Measurements from ENCODE around the gene MCTP1.

DNA sequence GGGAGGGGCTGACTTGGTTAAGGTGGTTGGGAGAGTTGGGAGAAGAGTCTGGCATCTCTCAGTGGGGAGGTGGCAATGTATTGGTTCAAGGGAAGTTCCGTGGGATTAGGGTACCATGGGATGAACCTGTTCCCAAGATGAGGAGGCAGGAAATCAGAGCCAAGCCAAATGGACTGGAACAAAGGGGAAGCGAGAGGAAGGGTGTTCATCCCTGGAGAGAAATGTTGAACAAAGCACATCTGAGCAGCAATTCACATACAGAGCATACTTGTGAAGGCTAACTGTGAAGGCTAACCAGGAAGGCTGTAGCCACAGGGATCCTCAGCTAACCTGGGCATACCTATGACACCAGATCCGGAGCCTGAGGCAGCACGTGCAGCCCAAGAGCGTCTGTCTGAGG, 214.0 kb downstream of the MCTP1 start:
- TF ChIP-seq CTCF (IDR thresholded peaks at IDR 0.05) (no peak), ZFX (IDR thresholded peaks at IDR 0.05; ENCODE audit: borderline replicate concordance) (no peak)
